RWPE2 (cell line): ENCODE results near the gene PEX14.

Experiments used
- ATAC-seq: fragments of 200-7000 bp; cut with Tn5 transposase; 3 replicates; pipeline ENCODE4 v1.9.1; 2021; ENCODE audit warnings: low read depth
- DNase-seq: peaks from one replicate; pipeline ENCODE4 v3.0.0-alpha.2; 2020; ENCODE audit warnings: low spot score
- H3K27ac ChIP-seq: fragments of 450-650 bp; 2 replicates; pipeline ENCODE4 v1.5.1; 2017; ENCODE audit warnings: mild to moderate bottlenecking; ENCODE audit not compliant: poor library complexity, severe bottlenecking
- H3K27me3 ChIP-seq: fragments of 250-450 bp; sonication (Bioruptor Pico); 2 replicates; pipeline ENCODE4 v1.5.1; 2021; ENCODE audit warnings: mild to moderate bottlenecking, moderate library complexity; ENCODE audit not compliant: insufficient read depth, poor library complexity, severe bottlenecking
- H3K36me3 ChIP-seq: fragments of 250-450 bp; sonication (Bioruptor Pico); 2 replicates; pipeline ENCODE4 v1.5.1; 2020; ENCODE audit warnings: low read depth, mild to moderate bottlenecking, moderate library complexity
- H3K4me1 ChIP-seq: fragments of 250-450 bp; sonication (Bioruptor Pico); 2 replicates; pipeline ENCODE4 v1.5.1; 2021; ENCODE audit warnings: mild to moderate bottlenecking, moderate library complexity; ENCODE audit not compliant: insufficient read depth, poor library complexity, severe bottlenecking
- H3K4me3 ChIP-seq: fragments of 250-450 bp; sonication (Bioruptor Pico); 2 replicates; pipeline ENCODE4 v1.5.1; 2021; ENCODE audit warnings: mild to moderate bottlenecking, moderate library complexity; ENCODE audit not compliant: severe bottlenecking
- H3K9me3 ChIP-seq: fragments of 250-450 bp; sonication (Bioruptor Pico); 2 replicates; pipeline ENCODE4 v1.5.1; 2021; ENCODE audit warnings: mild to moderate bottlenecking, moderate library complexity; ENCODE audit not compliant: severe bottlenecking
- CTCF ChIP-seq: fragments of 450-650 bp; IDR thresholded peaks from one replicate; pipeline ENCODE4 v1.5.1; 2017; ENCODE audit warnings: mild to moderate bottlenecking, moderate library complexity; ENCODE audit not compliant: poor library complexity, severe bottlenecking

The PEX14 gene

GRCh38 chr1:10641976-10642375, 167.2 kb downstream of the PEX14 start:
- H3K9me3 ChIP-seq = no peaks in the 10 kb centered on the region
- TF ChIP-seq CTCF = no peak
- DNase-seq (no peak), ATAC-seq (no peak)
- no peak overlapping the region for H3K27ac ChIP-seq
- H3K4me3 ChIP-seq = no peak overlapping the region
- no peaks in the 10 kb centered on the region for H3K36me3 ChIP-seq
- H3K27me3 ChIP-seq = no peaks in the 10 kb centered on the region
- H3K4me1 ChIP-seq = peaks cover 11% of the 10 kb centered on the region

GRCh38 chr1:10642403-10643080, 167.8 kb downstream of the PEX14 start:
- Histone ChIP-seq H3K27ac (no peak overlapping the region), H3K27me3 (no peaks in the 10 kb centered on the region), H3K4me3 (no peak overlapping the region), H3K4me1 (peaks cover 11% of the 10 kb centered on the region), H3K36me3 (no peaks in the 10 kb centered on the region), H3K9me3 (no peaks in the 10 kb centered on the region)
- TF ChIP-seq CTCF = no peak
- ATAC-seq (no peak), DNase-seq (no peak)

GRCh38 chr1:10643607-10644306, 169.0 kb downstream of the PEX14 start:
- ATAC-seq = no peak
- Histone ChIP-seq H3K4me3 (no peak overlapping the region), H3K9me3 (no peaks in the 10 kb centered on the region), H3K36me3 (no peaks in the 10 kb centered on the region), H3K27ac (no peak overlapping the region), H3K4me1 (peaks cover 11% of the 10 kb centered on the region), H3K27me3 (no peaks in the 10 kb centered on the region)
- DNase-seq = no peak
- TF ChIP-seq CTCF = no peak

GRCh38 chr1:10644307-10645128, 169.8 kb downstream of the PEX14 start:
- no peaks in the 10 kb centered on the region for H3K27me3 ChIP-seq
- H3K9me3 ChIP-seq = no peaks in the 10 kb centered on the region
- peak; percentile 68 for ATAC-seq

More at GRCh38 chr1:10644307-10645128, 169.8 kb downstream of the PEX14 start:
- H3K4me3 ChIP-seq = no peak overlapping the region
- H3K4me1 ChIP-seq = peaks cover 11% of the 10 kb centered on the region
- no peak for DNase-seq
- H3K36me3 ChIP-seq = no peaks in the 10 kb centered on the region
- TF ChIP-seq CTCF = no peak
- H3K27ac ChIP-seq = no peak overlapping the region
